NCI-H446 treated with DMSO at 0.1 percent for 48 hours (cell line): Measurements from ENCODE around the gene ORC5.
A peak's percentile ranks its signal among the peaks of the same experiment; 100 is the strongest.
"Not testable (repeated sequence)": the region's sequence is repeated elsewhere in the genome, so short reads cannot be mapped to it uniquely, and the experiment has no call there.

Experiments
- DNase-seq: peaks from one replicate; lab custom pipeline; 2025; lab: John Stamatoyannopoulos, UW

ORC5 gene

GRCh38 chr7:104207731-104208420, at the start of gene ORC5:
Gene ORC5 (minus strand): TSS chr7:104208013. CDS start chr7:104207904, 109 bp downstream.
- DNase-seq: peak; percentile 59

GRCh38 chr7:104255616-104256015, 47.8 kb upstream of the ORC5 start:
- no peak for DNase-seq

- no peak for DNase-seq
Measured at GRCh38 chr7:104255194-104255593, 47.4 kb upstream of the ORC5 start.

- DNase-seq: no peak
Measured at GRCh38 chr7:104254696-104255095, 46.9 kb upstream of the ORC5 start.

GRCh38 chr7:104252409-104253134, 44.8 kb upstream of the ORC5 start:
- no peak for DNase-seq

- DNase-seq: no peak
Measured at GRCh38 chr7:104242638-104243037, 34.8 kb upstream of the ORC5 start.

GRCh38 chr7:104241538-104242209, 33.9 kb upstream of the ORC5 start:
- no peak for DNase-seq

- no peak for DNase-seq
Measured at GRCh38 chr7:104241135-104241534, 33.3 kb upstream of the ORC5 start.

GRCh38 chr7:104240401-104240800, 32.6 kb upstream of the ORC5 start:
- DNase-seq: no peak

- DNase-seq: not testable (repeated sequence)
Measured at GRCh38 chr7:104234990-104235389, 27.2 kb upstream of the ORC5 start.

GRCh38 chr7:104231054-104232046, 23.5 kb upstream of the ORC5 start:
- peak; percentile 41 for DNase-seq

- DNase-seq: peak; percentile 7
Measured at GRCh38 chr7:104230606-104231005, 22.8 kb upstream of the ORC5 start.

GRCh38 chr7:104228442-104228841, 20.6 kb upstream of the ORC5 start:
- no peak for DNase-seq

- no peak for DNase-seq
Measured at GRCh38 chr7:104225451-104225850, 17.6 kb upstream of the ORC5 start.

- DNase-seq: no peak
Measured at GRCh38 chr7:104217620-104218019, 9.8 kb upstream of the ORC5 start.

GRCh38 chr7:104209063-104209462, 1.2 kb upstream of the ORC5 start:
- DNase-seq: no peak

GRCh38 chr7:104208421-104208780, 588 bp upstream of the ORC5 start:
- DNase-seq: no peak

- DNase-seq: no peak
Measured at GRCh38 chr7:104207348-104207730, 474 bp downstream of the ORC5 start.

GRCh38 chr7:104206841-104207240, 972 bp downstream of the ORC5 start:
- DNase-seq: no peak

GRCh38 chr7:104198673-104199278, 9.0 kb downstream of the ORC5 start:
- DNase-seq: no peak

GRCh38 chr7:104196161-104196560, 11.7 kb downstream of the ORC5 start:
- DNase-seq: no peak
